H1 (cell line): Measurements from ENCODE around the gene SPOCK3. TPM values are rescaled to one million over a fixed set of nuclear protein-coding genes. Genes with fewer than 3 reads are reported as not detected.

ENCODE experiments used
- KDM5A ChIP-seq: fragments of 200-600 bp; IDR thresholded peaks from 2 replicates; pipeline ENCODE4 v1.7.1; 2012; ENCODE audit warnings: mild to moderate bottlenecking, low read length, inconsistent platforms, mixed read lengths
- NANOG ChIP-seq: IDR thresholded peaks from 2 replicates; pipeline ENCODE4 v1.6.1; 2011; ENCODE audit warnings: low read length, low read depth, mild to moderate bottlenecking, inconsistent platforms; ENCODE audit not compliant: insufficient read depth, poor library complexity, severe bottlenecking
- SP2 ChIP-seq: IDR thresholded peaks from 2 replicates; pipeline ENCODE4 v1.6.1; 2012; ENCODE audit warnings: mild to moderate bottlenecking, low read length, inconsistent platforms
- polyA plus RNA-seq, 7 experiments: library from polyadenylated mRNA; depleted of rRNA in 3 of 7; stranded (reverse) in 5 of 7; unstranded in 2 of 7; fragments of >200 nt in 5 of 7; fragments of 200-250 nt in 2 of 7; gene quantifications; 1 replicate in 5 of 7; 2 replicates in 1 of 7; 4 replicates in 1 of 7; pipeline versions ENCODE4 v1.2.1 to v1.2.3, GENCODE V29; 2011 to 2013; ENCODE audit warnings: missing spikeins in 2 of 7, mixed read lengths in 2 of 7
- total RNA-seq: library from RNA; stranded (reverse); fragmentation: NEBNext Ultra II Directional; extraction: Animal tissue kit (Norgen Biotek cat#: 25700); gene quantifications from 2 replicates; pipeline ENCODE4 v1.2.1, GENCODE V29; 2021
- TF ChIP-seq, protein P1 (sequence below): IDR thresholded peaks from 2 replicates; pipeline ENCODE4 v1.6.1; 2012; ENCODE audit warnings: inconsistent platforms
- TF ChIP-seq, protein P2 (sequence below): IDR thresholded peaks from 2 replicates; pipeline ENCODE4 v1.6.1; 2012; ENCODE audit warnings: inconsistent platforms

The SPOCK3 gene
- total and polyA plus RNA-seq, 2 of the 8 experiments (the other 6 are each of a cell fraction or from before 2014, with no cell fraction given) = 0.14 to 0.60 TPM

DNA sequence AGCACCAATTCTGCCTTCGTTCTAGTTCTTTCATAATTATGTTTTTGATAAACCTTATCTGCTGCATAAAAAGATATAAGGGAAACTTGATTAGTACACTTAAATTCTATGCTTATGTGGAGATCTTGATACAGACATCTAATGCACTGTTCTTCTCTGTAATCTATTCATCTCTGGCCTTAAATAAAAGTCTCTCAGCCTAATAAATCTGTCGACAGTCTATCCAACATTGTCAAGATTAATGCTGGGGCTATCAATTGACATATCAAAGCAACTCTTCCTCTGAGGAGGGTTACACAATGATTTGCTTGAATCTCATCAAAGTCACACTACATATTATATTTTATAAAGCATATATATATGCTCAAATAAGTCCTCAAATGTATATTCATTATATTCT is 545.5 kb downstream of the SPOCK3 start (continued):
- no peak for TF ChIP-seq KDM5A
- TF ChIP-seq NANOG = no peak
- no peak for TF ChIP-seq SP2
- TF ChIP-seq, protein P1, sequence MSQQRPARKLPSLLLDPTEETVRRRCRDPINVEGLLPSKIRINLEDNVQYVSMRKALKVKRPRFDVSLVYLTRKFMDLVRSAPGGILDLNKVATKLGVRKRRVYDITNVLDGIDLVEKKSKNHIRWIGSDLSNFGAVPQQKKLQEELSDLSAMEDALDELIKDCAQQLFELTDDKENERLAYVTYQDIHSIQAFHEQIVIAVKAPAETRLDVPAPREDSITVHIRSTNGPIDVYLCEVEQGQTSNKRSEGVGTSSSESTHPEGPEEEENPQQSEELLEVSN = no peak
- TF ChIP-seq, protein P2, sequence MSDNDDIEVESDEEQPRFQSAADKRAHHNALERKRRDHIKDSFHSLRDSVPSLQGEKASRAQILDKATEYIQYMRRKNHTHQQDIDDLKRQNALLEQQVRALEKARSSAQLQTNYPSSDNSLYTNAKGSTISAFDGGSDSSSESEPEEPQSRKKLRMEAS = no peak
